Erythroblast (primary cell): ENCODE results near the gene CD27.

Experiments used
- GATA1 ChIP-seq: IDR thresholded peaks from 2 replicates; pipeline ENCODE4 v1.6.1; 2011; ENCODE audit warnings: low read depth, mild to moderate bottlenecking, control low read depth, low read length, moderate library complexity
- POLR2A ChIP-seq: IDR thresholded peaks from 2 replicates; pipeline ENCODE4 v1.6.1; 2011; ENCODE audit warnings: mild to moderate bottlenecking, low read length

GRCh38 chr12:6450091-6450868, 5.5 kb downstream of the CD27 start:
- TF ChIP-seq POLR2A: no peak
- no peak for TF ChIP-seq GATA1
